GM21528 (cell line): Measurements from ENCODE around the gene WBP2.

Experiments used
- ATAC-seq: cut with Tn5 transposase; IDR thresholded peaks from one replicate; pipeline ENCODE4 v1.9.1; 2021; ENCODE audit warnings: mild to moderate bottlenecking, moderate library complexity; ENCODE audit not compliant: unreplicated experiment, low FRiP score

Gene WBP2

GRCh38 chr17:75846692-75847613, 8.2 kb downstream of the WBP2 start:
- ATAC-seq = no peak

DNA sequence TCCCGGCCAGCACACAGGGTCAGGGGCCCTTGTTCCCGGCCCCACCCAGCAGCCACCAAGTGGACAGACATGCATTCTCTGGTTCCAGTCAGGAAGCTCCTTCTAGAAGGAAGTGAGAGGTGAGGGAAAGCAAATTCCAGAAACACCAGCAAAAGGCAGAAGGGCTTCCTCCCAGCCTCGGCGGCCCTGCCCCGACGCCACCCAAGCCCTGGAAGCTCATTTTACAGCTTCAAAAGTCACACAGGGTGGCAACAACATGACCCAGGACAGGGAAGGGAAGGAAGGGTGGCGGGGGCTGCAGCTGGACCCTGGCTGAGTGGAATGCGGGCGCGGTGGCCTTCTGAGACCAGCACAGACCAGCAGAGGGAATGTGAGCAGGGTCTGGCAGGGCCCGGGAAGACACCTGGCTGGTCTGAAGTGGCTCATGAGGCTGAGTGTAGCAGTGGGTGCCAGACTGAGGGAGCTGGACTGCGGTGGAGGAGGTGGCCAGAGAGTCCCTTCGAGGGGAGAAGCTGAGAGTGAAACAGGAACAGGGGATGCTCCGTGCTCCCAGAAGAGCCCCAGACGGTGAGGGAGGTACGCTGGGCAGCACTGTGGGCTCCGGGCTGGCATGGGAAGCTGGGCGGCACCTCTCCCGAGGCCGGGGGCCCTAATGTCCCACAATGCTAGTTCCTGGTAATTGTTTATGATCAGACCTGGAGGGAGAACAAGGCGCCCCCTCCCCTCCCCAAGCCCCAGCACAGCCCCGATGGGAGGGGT, 9.0 kb downstream of the WBP2 start:
- no peak for ATAC-seq

DNA sequence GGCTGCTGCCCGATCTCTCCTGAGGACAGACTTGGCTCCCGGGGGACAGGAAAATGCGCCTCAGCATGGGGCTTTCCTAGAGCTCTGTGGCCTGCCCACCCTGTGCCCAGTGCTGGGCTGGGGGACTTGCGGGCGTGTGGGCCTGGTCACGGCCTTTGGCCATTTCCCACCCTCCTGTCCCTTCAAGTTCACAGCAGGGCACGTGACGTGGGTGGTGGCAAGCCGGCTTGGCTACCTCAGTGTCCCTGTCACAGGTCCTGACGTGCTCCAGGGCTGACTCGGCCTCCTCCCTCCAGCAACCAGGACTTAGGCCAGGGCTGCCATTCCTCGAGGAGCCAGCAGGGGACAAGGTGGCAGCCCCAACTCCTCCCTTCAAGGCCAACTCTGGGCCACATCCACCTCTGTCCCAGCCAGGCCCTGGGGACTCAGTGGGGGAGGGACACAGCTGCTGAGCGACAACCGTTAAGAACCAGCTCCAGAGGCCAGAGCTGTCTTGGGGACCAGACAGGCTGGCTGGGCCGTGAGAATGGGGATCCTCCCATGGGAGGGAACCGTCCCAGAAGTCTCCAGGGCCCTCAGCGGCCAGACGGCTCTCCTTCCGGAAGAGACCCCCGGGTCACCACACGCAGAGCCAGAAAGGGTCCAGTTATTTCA, 9.9 kb downstream of the WBP2 start:
- no peak for ATAC-seq

DNA sequence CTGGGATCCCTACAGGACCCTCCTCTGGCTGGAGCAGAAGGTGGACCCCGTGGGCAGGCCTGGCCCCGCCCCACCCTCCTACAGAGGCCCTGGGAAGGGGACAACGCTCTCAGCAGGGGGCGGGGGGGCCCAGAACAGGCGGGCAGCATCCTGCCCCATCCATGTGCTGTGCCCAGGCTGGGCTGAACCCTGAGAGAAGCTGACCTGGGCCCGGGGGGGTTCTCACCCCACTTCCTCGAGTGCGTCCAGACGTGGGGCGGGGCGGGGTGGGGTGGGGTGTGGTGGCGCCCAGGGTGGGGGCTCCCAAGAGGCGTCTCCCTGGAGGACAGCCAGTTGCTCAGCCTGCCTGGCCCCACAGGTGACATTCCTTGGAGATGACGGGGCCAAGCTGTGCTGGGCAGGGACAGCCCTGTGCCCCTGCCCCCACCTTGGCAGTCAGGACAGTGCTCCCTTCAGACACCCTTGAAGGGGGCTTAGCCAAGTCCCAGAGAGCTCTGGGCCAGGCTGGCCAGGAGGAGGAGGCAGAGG, 10.5 kb downstream of the WBP2 start:
- no peak for ATAC-seq

GRCh38 chr17:75843577-75844529, 11.3 kb downstream of the WBP2 start, which contains the start of gene UNC13D:
TSS of gene UNC13D (minus strand) at chr17:75844404. CDS start at chr17:75844337, 67 bp downstream.
- no peak for ATAC-seq

DNA sequence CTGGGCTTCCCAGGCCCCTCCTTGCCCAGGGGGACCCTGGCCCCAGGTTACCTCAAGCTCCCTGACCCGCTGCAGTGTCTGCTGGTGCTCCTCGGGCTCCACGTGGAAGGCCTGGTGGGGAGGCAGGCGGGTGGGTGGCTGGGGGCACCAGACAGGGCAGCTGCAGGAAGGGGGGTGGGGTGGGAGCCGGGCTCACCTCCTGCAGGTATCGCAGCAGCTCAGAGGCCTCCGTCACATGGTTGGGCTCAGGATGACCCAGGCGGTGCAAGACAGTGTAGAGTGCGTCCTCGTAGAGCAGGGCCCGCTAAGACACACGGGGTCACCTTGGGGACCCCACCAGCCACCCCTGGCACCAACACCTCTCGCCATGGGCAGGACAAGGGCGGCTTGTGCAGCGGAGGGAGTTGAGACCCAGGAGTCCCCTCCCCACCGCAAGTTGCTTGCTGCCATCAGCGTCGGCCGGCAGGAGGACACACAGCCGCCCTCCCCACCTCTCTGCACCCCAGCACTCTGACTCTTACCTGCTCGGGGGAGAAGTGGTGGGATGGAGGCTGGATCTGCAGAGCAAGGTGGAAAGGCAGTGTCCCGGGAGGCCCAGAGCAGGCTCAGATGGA, 12.1 kb downstream of the WBP2 start:
- ATAC-seq = no peak

DNA sequence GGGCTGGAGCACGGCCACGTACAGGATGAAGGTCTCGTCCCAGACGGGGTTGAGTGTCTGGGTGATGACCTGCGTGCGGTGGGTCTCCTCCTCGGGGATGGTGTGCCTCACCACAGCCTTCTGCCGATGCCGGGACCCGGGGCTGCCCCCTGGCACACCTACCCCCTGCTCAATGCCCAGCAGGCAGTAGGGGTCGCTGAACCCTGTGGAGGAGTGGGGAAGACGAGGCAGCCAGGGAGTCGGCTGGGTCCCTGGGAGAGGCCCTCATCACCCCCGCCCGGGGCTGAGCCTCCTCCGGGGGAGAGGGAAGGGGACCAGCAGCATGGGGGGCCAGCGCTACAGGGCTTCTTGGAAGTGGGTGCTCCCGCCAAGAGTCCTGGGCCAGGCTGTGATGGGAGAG, 12.7 kb downstream of the WBP2 start:
- no peak for ATAC-seq

DNA sequence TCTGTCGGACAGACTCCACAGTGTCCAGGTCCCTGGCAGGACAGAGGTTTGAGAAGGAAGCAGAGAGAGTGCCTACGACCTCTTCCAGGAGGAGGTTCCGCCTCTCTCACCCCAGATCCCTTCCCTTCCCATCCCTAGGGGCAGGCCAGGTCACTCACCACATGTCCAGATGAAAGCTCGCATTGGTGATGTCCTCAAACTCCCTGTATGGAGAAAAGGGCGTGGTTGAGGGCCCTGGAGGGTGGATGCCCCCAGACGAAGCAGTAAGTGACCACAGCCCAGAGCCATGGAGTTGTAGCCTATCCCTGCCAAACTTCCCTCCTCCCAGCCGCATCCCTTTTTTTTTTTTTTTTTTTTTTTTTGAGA, 14.4 kb downstream of the WBP2 start:
- ATAC-seq = no peak

GRCh38 chr17:75839942-75840798, 15.0 kb downstream of the WBP2 start:
- no peak for ATAC-seq

DNA sequence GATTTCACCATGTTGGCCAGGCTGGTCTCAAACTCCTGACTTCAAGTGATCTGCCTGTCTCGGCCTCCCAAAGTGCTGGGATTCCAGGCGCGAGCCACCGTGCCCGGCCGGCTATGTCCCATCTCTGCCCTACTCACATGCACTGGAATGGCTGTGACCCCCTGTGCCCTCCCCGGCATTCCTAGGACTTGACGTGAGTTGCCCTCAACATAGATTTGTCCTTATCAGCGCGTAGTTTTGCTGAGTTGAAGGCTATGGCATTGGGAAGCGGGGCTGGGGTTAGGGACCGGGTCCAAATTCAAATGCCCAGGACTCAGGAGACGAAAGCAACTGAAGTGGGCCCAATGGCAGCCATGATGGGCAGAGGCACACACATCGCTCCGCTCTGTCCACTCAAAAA, 16.7 kb downstream of the WBP2 start:
- ATAC-seq = no peak

DNA sequence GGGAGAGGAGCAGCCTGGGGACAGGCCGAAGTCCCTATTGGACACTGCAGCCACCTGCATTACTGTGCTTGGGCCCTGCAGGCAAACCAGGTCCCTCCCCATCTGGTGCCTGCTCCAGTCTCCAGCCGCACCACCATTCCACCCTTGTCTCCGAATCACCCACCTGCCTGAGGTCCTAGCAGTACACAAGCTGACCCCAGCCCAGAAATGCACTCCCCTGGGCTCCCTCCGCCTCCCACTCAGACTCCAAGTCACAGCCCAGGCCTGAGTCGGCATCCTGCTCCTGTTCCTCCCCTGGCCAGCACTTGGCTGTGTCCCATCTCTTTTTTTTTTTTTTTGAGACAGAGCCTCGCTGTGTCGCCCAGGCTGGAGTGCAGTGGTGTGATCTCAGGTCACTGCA, 17.2 kb downstream of the WBP2 start:
- no peak for ATAC-seq

DNA sequence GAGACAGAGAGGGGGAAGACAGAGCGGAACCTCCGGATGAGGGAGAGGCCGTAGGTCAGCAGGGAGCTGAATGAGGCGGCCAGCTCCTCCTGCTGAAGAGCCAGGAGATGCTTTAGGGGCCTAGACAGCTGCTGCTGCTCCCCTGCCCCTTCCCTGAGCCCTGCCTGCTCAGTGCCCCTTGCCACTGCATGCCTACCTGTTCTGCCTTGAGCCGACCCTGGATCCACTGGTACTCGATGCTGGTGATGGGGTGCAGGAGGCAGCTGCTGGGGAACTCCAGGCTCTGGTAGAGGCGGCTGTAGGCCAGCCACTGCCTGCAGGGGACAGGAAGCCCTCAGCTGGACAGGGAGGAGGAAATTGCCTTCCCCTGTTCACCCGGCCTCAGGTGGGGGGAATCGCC, 18.5 kb downstream of the WBP2 start:
- no peak for ATAC-seq

DNA sequence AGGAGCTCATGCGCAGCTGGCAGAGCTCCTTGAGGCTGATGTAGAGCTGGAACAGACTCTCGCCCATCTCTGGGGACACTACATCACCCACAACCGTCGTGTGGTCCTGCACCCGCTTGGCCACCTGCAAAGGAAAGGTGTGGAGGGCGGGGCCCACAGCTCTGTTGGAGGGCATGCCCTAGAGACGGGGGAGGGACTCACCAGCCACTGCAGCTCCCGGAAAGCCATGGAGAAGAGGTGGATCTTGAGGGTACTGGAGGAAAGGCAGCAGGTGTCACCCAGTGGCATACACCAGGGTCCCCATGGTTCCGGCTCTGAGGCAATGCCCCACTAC, 19.5 kb downstream of the WBP2 start:
- no peak for ATAC-seq

DNA sequence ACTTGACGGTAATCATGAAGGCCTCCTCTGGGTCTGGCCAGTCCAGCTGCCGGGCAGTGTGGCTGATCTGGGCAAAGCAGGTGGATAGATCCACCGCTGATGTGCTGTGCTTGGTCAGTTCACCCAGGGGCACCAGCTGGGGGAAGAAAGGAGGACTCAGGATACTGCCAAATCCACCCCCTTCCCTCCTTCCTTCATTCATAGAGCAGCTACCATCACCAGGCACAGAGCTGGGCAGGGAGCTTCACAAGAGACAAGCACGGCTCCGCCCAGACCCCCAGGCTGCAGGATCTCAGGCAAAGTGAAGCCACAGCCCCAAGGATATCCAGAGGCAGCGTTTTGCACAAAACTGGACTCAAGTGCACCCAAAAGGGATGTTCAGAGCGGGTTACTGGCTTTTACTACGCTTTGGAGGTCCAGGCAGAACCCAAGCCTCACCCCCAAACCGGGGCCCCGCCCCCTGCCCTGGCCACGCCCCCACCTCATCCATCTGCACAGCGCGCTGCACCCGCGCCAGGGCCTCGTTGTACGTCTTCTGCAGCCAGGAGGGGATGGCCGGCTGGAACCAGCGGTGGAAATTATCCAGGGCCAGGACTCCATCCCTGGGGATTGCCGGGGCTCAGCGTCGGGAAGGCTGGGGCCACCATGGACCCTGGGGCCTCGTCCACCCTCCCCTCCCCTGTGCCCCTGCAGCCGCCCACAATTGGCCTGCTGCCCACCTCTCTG, 20.0 kb downstream of the WBP2 start:
- ATAC-seq = no peak

DNA sequence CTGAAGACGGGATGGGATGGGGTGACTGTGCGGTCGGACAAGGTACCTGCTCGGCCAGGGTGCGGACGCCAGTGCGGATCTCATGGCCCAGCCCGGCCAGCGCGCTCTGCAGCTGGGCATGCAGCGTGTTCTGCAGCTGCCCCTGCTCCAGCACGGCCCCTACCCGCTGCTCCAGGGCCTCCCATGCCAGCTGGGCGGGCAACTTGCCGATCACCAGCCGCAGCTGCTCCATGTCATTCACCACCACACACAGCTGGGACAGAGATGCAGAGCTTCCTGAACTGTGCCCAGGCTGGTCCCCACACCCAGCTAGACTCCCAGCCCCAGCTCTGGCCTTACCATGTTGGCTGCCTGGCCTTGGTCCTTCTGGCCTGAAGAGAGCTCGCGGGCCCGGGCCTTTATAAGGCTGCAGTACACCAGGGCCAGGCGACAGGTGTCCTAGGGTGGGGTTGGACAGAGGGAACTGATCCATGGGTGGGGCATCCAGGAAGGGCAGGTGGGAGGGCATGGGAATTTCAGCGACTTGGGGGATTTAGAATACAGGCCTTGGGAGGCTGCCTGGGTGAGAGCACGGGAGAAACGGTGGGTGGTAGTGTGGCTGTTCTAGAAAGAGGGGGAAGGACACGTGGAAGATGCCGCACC, 20.7 kb downstream of the WBP2 start:
- ATAC-seq = no peak

- no peak for ATAC-seq
Measured at GRCh38 chr17:75832652-75833400, 22.3 kb downstream of the WBP2 start.

- no peak for ATAC-seq
Measured at GRCh38 chr17:75832164-75832651, 22.9 kb downstream of the WBP2 start.
